Measurements from ENCODE around the gene IBTK.
"Not testable (repeated sequence)": the region's sequence is repeated elsewhere in the genome, so short reads cannot be mapped to it uniquely, and the experiment has no call there.

The IBTK gene

GRCh38 chr6:82246802-82247504 lies 591 bp downstream of the IBTK start:
- FAIRE-seq: no peak

- no peak for FAIRE-seq
Observed at GRCh38 chr6:82246370-82246769, 1.2 kb downstream of the IBTK start.

GRCh38 chr6:82245376-82245775 lies 2.2 kb downstream of the IBTK start:
- no peak for FAIRE-seq

GRCh38 chr6:82243884-82244283 lies 3.7 kb downstream of the IBTK start:
- FAIRE-seq: no peak

GRCh38 chr6:82240186-82240585 lies 7.4 kb downstream of the IBTK start:
- no peak for FAIRE-seq

- no peak for FAIRE-seq
Observed at GRCh38 chr6:82239597-82239996, 7.9 kb downstream of the IBTK start.

- no peak for FAIRE-seq
Observed at GRCh38 chr6:82237013-82237412, 10.5 kb downstream of the IBTK start.

GRCh38 chr6:82227770-82228169 lies 19.8 kb downstream of the IBTK start:
- FAIRE-seq: no peak

GRCh38 chr6:82220167-82220566 lies 27.4 kb downstream of the IBTK start:
- FAIRE-seq: no peak

- FAIRE-seq: peak; percentile 36
Observed at GRCh38 chr6:82217018-82217586, 30.4 kb downstream of the IBTK start.

- no peak for FAIRE-seq
Observed at GRCh38 chr6:82216549-82216948, 31.0 kb downstream of the IBTK start.

GRCh38 chr6:82211326-82211725 lies 36.2 kb downstream of the IBTK start:
- FAIRE-seq: no peak

- FAIRE-seq: no peak
Observed at GRCh38 chr6:82208913-82209312, 38.6 kb downstream of the IBTK start.

GRCh38 chr6:82205930-82206392 lies 41.6 kb downstream of the IBTK start:
- no peak for FAIRE-seq

- no peak for FAIRE-seq
Observed at GRCh38 chr6:82204020-82204419, 43.5 kb downstream of the IBTK start.

- FAIRE-seq: no peak
Observed at GRCh38 chr6:82197784-82198183, 49.8 kb downstream of the IBTK start.

GRCh38 chr6:82197245-82197644 lies 50.3 kb downstream of the IBTK start:
- not testable (repeated sequence) for FAIRE-seq

GRCh38 chr6:82196161-82196560 lies 51.4 kb downstream of the IBTK start:
- FAIRE-seq: no peak

- FAIRE-seq: no peak
Observed at GRCh38 chr6:82195619-82196018, 51.9 kb downstream of the IBTK start.

- FAIRE-seq: no peak
Observed at GRCh38 chr6:82185948-82186535, 61.5 kb downstream of the IBTK start.

- FAIRE-seq: no peak
Observed at GRCh38 chr6:82183642-82184282, 63.8 kb downstream of the IBTK start.

GRCh38 chr6:82182756-82183155 lies 64.8 kb downstream of the IBTK start:
- no peak for FAIRE-seq

GRCh38 chr6:82179415-82179814 lies 68.1 kb downstream of the IBTK start:
- no peak for FAIRE-seq

GRCh38 chr6:82178759-82179112 lies 68.8 kb downstream of the IBTK start:
- FAIRE-seq: no peak
